Measurements from ENCODE around the gene MCF2L. TPM values are rescaled to one million over a fixed set of nuclear protein-coding genes. Genes with fewer than 3 reads are reported as not detected.

The MCF2L gene
- polyA plus RNA-seq, 1 donor from 2014 or later, result 88.0 TPM

- Histone ChIP-seq H3K27me3 (ENCODE audit: insufficient read depth, low read depth, low read length) (no peaks in the 10 kb centered on the region), H3F3A (ENCODE audit: insufficient read depth, low read length, poor library complexity, severe bottlenecking) (no peaks in the 10 kb centered on the region), H3K4me2 (ENCODE audit: low read length) (no peak overlapping the region), H3K36me3 (ENCODE audit: insufficient read depth, low read length) (peaks cover 5% of the 10 kb centered on the region), H4K20me1 (ENCODE audit: insufficient read depth) (no peaks in the 10 kb centered on the region), H3K9me2 (ENCODE audit: insufficient read depth, low read length) (no peaks in the 10 kb centered on the region), H3K9me3 (ENCODE audit: low read length) (no peaks in the 10 kb centered on the region), H3K9ac (ENCODE audit: low read length) (no peak overlapping the region), H3K79me2 (replicated peaks; ENCODE audit: insufficient read depth, low read length) (no peaks in the 10 kb centered on the region), H2AFZ (ENCODE audit: low read depth, low read length) (no peak overlapping the region), H3K4me3 (ENCODE audit: low read length) (no peak overlapping the region), H3K27ac (ENCODE audit: low read length) (no peak overlapping the region)
- TF ChIP-seq SMC3 (conservative IDR thresholded peaks at IDR 0.05; ENCODE audit: poor library complexity) (no peak), REST (IDR thresholded peaks at IDR 0.05; ENCODE audit: borderline replicate concordance) (no peak), EP300 (conservative IDR thresholded peaks at IDR 0.05; ENCODE audit: poor library complexity, severe bottlenecking) (no peak), EZH2 (IDR thresholded peaks at IDR 0.05; ENCODE audit: borderline replicate concordance, insufficient read depth, low read length, poor library complexity, severe bottlenecking) (no peak), TAF1 (IDR thresholded peaks at IDR 0.05; ENCODE audit: low read depth) (no peak), POLR2AphosphoS5 (IDR thresholded peaks at IDR 0.05) (no peak), CTCF (IDR thresholded peaks at IDR 0.05; ENCODE audit: poor library complexity, severe bottlenecking) (no peak), RAD21 (conservative IDR thresholded peaks at IDR 0.05) (no peak), MXI1 (conservative IDR thresholded peaks at IDR 0.05; ENCODE audit: poor library complexity, severe bottlenecking) (no peak)
Measured at GRCh38 chr13:113077953-113078901, 109.2 kb downstream of the MCF2L start.

- no peaks in the 10 kb centered on the region for H3K9me2 ChIP-seq (ENCODE audit: insufficient read depth, low read length)
- H3K79me2 ChIP-seq (replicated peaks; ENCODE audit: insufficient read depth, low read length), result no peaks in the 10 kb centered on the region
- no peak overlapping the region for H3K4me2 ChIP-seq (ENCODE audit: low read length)
- H3K4me3 ChIP-seq (ENCODE audit: low read length), result no peak overlapping the region
- H4K20me1 ChIP-seq (ENCODE audit: insufficient read depth), result no peaks in the 10 kb centered on the region
- H3K9me3 ChIP-seq (ENCODE audit: low read length), result no peaks in the 10 kb centered on the region
- no peak for TF ChIP-seq REST (IDR thresholded peaks at IDR 0.05; ENCODE audit: borderline replicate concordance)
- TF ChIP-seq TAF1 (IDR thresholded peaks at IDR 0.05; ENCODE audit: low read depth), result no peak
- no peak for TF ChIP-seq EZH2 (IDR thresholded peaks at IDR 0.05; ENCODE audit: borderline replicate concordance, insufficient read depth, low read length, poor library complexity, severe bottlenecking)
- TF ChIP-seq POLR2AphosphoS5 (IDR thresholded peaks at IDR 0.05), result no peak
- no peak for TF ChIP-seq RAD21 (conservative IDR thresholded peaks at IDR 0.05)
- no peak for TF ChIP-seq EP300 (conservative IDR thresholded peaks at IDR 0.05; ENCODE audit: poor library complexity, severe bottlenecking)
- no peak for TF ChIP-seq CTCF (IDR thresholded peaks at IDR 0.05; ENCODE audit: poor library complexity, severe bottlenecking)
- no peak for TF ChIP-seq MXI1 (conservative IDR thresholded peaks at IDR 0.05; ENCODE audit: poor library complexity, severe bottlenecking)
- TF ChIP-seq SMC3 (conservative IDR thresholded peaks at IDR 0.05; ENCODE audit: poor library complexity), result no peak
- no peak overlapping the region for H3K9ac ChIP-seq (ENCODE audit: low read length)
- no peaks in the 10 kb centered on the region for H3K27me3 ChIP-seq (ENCODE audit: insufficient read depth, low read depth, low read length)
- no peaks in the 10 kb centered on the region for H3F3A ChIP-seq (ENCODE audit: insufficient read depth, low read length, poor library complexity, severe bottlenecking)
- no peak overlapping the region for H3K27ac ChIP-seq (ENCODE audit: low read length)
- peaks cover 5% of the 10 kb centered on the region for H3K36me3 ChIP-seq (ENCODE audit: insufficient read depth, low read length)
- H2AFZ ChIP-seq (ENCODE audit: low read depth, low read length), result no peak overlapping the region
Measured at GRCh38 chr13:113078902-113079780, 110.1 kb downstream of the MCF2L start.

Data from neural cell (in vitro differentiated cells).